Right lobe of liver (tissue), 4 donors: ENCODE measurements around the gene HID1.
A peak's percentile ranks its signal among the peaks of the same experiment; 100 is the strongest.

Experiments
- CTCF ChIP-seq, 4 donors: fragments of 200-600 bp in 3 of 4; fragments of 450-650 bp in 1 of 4; IDR thresholded peaks; one replicate each; pipeline versions ENCODE4 v1.5.1 to v1.8.0; 2016 to 2022; ENCODE audit warnings: antibody characterized with exemption in 4 of 4, mild to moderate bottlenecking in 2 of 4
- POLR2A ChIP-seq: fragments of 450-650 bp; IDR thresholded peaks from one replicate; pipeline ENCODE4 v1.6.1; 2017; ENCODE audit warnings: antibody characterized with exemption, mild to moderate bottlenecking
- donor health status: DM: no; HTN: no; CAD: no.
- donor health status: DM: no; HTN: no; CAD: no.
- donor health status: DM: no; HTN: yes; CAD: no.

GRCh38 chr17:74923538-74924249, 48.9 kb downstream of the HID1 start:
- TF ChIP-seq CTCF (IDR thresholded peaks at IDR 0.05) (peak; percentile 59 to 88 (median 82)), POLR2A (no peak)
